ENCODE data around the gene TLN1.

- no peak for TF ChIP-seq EZH2 (IDR thresholded peaks at IDR 0.05; ENCODE audit: borderline replicate concordance, low read depth, low read length, poor library complexity, severe bottlenecking)
- no peak for TF ChIP-seq CTCF (conservative IDR thresholded peaks at IDR 0.05; ENCODE audit: low read depth, low read length)
Measured at GRCh38 chr9:35650341-35651158, 81.4 kb downstream of the TLN1 start, which contains the start of gene SIT1.

All from A673 (cell line).